ENCODE data around the gene ELL2. TPM values are rescaled to one million over a fixed set of nuclear protein-coding genes. Genes with fewer than 3 reads are reported as not detected.
A peak's percentile ranks its signal among the peaks of the same experiment; 100 is the strongest.

The ELL2 gene
- total and polyA plus RNA-seq, 2 of the 13 experiments (the other 11 are each of a cell fraction or from before 2014, with no cell fraction given), result 78.9 to 97.1 TPM

DNA sequence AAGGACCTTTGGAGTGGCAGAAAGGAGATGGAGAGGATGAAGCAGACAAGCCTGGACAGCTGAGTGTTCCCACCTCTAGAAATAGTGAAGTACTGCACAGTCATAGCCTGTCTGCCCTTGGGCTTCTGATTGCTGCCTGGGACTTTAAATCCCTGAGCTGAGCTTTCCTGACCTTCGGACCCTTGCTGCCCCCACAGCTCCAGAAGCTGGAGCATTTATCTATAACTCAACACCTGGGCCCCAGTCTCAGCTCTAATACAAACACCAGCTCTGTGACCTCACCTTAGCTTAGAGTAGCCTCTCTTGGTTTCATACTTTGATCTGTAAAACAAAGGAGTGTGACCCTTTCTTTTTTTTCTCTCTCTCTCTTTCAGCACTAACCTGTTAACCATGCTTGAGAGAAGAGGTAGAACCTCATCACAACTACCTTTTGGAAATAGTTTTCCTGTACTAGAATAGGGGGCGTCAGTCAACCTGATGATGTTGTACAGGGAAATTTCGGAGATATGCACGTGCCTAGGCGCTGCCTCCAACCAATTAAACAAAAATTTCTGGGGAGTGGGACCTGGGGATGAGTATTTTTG is 25.4 kb upstream of the ELL2 start (continued):
- TF ChIP-seq, protein P1, sequence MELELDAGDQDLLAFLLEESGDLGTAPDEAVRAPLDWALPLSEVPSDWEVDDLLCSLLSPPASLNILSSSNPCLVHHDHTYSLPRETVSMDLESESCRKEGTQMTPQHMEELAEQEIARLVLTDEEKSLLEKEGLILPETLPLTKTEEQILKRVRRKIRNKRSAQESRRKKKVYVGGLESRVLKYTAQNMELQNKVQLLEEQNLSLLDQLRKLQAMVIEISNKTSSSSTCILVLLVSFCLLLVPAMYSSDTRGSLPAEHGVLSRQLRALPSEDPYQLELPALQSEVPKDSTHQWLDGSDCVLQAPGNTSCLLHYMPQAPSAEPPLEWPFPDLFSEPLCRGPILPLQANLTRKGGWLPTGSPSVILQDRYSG (CRISPR knock-in tag; IDR thresholded peaks at IDR 0.05), result no peak
- peak; percentile 76 for TF ChIP-seq HHEX (CRISPR knock-in tag; IDR thresholded peaks at IDR 0.05)
- TF ChIP-seq, protein P2, sequence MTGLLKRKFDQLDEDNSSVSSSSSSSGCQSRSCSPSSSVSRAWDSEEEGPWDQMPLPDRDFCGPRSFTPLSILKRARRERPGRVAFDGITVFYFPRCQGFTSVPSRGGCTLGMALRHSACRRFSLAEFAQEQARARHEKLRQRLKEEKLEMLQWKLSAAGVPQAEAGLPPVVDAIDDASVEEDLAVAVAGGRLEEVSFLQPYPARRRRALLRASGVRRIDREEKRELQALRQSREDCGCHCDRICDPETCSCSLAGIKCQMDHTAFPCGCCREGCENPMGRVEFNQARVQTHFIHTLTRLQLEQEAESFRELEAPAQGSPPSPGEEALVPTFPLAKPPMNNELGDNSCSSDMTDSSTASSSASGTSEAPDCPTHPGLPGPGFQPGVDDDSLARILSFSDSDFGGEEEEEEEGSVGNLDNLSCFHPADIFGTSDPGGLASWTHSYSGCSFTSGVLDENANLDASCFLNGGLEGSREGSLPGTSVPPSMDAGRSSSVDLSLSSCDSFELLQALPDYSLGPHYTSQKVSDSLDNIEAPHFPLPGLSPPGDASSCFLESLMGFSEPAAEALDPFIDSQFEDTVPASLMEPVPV (CRISPR knock-in tag; IDR thresholded peaks at IDR 0.05), result peak; percentile 78
- TF ChIP-seq ZNF589 (CRISPR knock-in tag; conservative IDR thresholded peaks at IDR 0.05), result no peak
- TF ChIP-seq, protein P3, sequence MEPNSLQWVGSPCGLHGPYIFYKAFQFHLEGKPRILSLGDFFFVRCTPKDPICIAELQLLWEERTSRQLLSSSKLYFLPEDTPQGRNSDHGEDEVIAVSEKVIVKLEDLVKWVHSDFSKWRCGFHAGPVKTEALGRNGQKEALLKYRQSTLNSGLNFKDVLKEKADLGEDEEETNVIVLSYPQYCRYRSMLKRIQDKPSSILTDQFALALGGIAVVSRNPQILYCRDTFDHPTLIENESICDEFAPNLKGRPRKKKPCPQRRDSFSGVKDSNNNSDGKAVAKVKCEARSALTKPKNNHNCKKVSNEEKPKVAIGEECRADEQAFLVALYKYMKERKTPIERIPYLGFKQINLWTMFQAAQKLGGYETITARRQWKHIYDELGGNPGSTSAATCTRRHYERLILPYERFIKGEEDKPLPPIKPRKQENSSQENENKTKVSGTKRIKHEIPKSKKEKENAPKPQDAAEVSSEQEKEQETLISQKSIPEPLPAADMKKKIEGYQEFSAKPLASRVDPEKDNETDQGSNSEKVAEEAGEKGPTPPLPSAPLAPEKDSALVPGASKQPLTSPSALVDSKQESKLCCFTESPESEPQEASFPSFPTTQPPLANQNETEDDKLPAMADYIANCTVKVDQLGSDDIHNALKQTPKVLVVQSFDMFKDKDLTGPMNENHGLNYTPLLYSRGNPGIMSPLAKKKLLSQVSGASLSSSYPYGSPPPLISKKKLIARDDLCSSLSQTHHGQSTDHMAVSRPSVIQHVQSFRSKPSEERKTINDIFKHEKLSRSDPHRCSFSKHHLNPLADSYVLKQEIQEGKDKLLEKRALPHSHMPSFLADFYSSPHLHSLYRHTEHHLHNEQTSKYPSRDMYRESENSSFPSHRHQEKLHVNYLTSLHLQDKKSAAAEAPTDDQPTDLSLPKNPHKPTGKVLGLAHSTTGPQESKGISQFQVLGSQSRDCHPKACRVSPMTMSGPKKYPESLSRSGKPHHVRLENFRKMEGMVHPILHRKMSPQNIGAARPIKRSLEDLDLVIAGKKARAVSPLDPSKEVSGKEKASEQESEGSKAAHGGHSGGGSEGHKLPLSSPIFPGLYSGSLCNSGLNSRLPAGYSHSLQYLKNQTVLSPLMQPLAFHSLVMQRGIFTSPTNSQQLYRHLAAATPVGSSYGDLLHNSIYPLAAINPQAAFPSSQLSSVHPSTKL (CRISPR knock-in tag; IDR thresholded peaks at IDR 0.05), result peak; percentile 99
- TF ChIP-seq, protein P4, sequence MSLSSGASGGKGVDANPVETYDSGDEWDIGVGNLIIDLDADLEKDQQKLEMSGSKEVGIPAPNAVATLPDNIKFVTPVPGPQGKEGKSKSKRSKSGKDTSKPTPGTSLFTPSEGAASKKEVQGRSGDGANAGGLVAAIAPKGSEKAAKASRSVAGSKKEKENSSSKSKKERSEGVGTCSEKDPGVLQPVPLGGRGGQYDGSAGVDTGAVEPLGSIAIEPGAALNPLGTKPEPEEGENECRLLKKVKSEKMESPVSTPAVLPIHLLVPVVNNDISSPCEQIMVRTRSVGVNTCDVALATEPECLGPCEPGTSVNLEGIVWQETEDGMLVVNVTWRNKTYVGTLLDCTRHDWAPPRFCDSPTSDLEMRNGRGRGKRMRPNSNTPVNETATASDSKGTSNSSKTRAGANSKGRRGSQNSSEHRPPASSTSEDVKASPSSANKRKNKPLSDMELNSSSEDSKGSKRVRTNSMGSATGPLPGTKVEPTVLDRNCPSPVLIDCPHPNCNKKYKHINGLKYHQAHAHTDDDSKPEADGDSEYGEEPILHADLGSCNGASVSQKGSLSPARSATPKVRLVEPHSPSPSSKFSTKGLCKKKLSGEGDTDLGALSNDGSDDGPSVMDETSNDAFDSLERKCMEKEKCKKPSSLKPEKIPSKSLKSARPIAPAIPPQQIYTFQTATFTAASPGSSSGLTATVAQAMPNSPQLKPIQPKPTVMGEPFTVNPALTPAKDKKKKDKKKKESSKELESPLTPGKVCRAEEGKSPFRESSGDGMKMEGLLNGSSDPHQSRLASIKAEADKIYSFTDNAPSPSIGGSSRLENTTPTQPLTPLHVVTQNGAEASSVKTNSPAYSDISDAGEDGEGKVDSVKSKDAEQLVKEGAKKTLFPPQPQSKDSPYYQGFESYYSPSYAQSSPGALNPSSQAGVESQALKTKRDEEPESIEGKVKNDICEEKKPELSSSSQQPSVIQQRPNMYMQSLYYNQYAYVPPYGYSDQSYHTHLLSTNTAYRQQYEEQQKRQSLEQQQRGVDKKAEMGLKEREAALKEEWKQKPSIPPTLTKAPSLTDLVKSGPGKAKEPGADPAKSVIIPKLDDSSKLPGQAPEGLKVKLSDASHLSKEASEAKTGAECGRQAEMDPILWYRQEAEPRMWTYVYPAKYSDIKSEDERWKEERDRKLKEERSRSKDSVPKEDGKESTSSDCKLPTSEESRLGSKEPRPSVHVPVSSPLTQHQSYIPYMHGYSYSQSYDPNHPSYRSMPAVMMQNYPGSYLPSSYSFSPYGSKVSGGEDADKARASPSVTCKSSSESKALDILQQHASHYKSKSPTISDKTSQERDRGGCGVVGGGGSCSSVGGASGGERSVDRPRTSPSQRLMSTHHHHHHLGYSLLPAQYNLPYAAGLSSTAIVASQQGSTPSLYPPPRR (CRISPR knock-in tag; IDR thresholded peaks at IDR 0.05; ENCODE audit: borderline replicate concordance), result peak; percentile 97
- TF ChIP-seq, protein P5, sequence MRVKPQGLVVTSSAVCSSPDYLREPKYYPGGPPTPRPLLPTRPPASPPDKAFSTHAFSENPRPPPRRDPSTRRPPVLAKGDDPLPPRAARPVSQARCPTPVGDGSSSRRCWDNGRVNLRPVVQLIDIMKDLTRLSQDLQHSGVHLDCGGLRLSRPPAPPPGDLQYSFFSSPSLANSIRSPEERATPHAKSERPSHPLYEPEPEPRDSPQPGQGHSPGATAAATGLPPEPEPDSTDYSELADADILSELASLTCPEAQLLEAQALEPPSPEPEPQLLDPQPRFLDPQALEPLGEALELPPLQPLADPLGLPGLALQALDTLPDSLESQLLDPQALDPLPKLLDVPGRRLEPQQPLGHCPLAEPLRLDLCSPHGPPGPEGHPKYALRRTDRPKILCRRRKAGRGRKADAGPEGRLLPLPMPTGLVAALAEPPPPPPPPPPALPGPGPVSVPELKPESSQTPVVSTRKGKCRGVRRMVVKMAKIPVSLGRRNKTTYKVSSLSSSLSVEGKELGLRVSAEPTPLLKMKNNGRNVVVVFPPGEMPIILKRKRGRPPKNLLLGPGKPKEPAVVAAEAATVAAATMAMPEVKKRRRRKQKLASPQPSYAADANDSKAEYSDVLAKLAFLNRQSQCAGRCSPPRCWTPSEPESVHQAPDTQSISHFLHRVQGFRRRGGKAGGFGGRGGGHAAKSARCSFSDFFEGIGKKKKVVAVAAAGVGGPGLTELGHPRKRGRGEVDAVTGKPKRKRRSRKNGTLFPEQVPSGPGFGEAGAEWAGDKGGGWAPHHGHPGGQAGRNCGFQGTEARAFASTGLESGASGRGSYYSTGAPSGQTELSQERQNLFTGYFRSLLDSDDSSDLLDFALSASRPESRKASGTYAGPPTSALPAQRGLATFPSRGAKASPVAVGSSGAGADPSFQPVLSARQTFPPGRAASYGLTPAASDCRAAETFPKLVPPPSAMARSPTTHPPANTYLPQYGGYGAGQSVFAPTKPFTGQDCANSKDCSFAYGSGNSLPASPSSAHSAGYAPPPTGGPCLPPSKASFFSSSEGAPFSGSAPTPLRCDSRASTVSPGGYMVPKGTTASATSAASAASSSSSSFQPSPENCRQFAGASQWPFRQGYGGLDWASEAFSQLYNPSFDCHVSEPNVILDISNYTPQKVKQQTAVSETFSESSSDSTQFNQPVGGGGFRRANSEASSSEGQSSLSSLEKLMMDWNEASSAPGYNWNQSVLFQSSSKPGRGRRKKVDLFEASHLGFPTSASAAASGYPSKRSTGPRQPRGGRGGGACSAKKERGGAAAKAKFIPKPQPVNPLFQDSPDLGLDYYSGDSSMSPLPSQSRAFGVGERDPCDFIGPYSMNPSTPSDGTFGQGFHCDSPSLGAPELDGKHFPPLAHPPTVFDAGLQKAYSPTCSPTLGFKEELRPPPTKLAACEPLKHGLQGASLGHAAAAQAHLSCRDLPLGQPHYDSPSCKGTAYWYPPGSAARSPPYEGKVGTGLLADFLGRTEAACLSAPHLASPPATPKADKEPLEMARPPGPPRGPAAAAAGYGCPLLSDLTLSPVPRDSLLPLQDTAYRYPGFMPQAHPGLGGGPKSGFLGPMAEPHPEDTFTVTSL (CRISPR knock-in tag; IDR thresholded peaks at IDR 0.05; ENCODE audit: borderline replicate concordance), result peak; percentile 99
- no peak for TF ChIP-seq ZSCAN30 (CRISPR knock-in tag; IDR thresholded peaks at IDR 0.05)
- peak; percentile 52; the same call in 1 of the 2 replicates for TF ChIP-seq RAD21 (CRISPR knock-in tag; IDR thresholded peaks at IDR 0.05)
- no peak for TF ChIP-seq SETDB1 (CRISPR knock-in tag; IDR thresholded peaks at IDR 0.05; ENCODE audit: borderline replicate concordance)
- TF ChIP-seq JUN (CRISPR knock-in tag; IDR thresholded peaks at IDR 0.05), result peak; percentile 94

Measured in HepG2 (cell line).